NT2/D1 (cell line): ENCODE measurements around the gene PSMD8.
"Not testable (repeated sequence)": the region's sequence is repeated elsewhere in the genome, so short reads cannot be mapped to it uniquely, and the experiment has no call there.

Experiments
- DNase-seq: peaks from one replicate; pipeline ENCODE4 v3.0.0-alpha.2; 2011; ENCODE audit warnings: low read depth, low spot score
- H3K27me3 ChIP-seq: 2 replicates; pipeline ENCODE4 v1.6.0; 2011; ENCODE audit warnings: mild to moderate bottlenecking; ENCODE audit not compliant: insufficient read length, insufficient read depth
- H3K36me3 ChIP-seq: 2 replicates; pipeline ENCODE4 v1.6.1; 2011; ENCODE audit warnings: mild to moderate bottlenecking, low read length, mixed read lengths; ENCODE audit not compliant: insufficient read depth, insufficient read length
- H3K4me1 ChIP-seq: 2 replicates; pipeline ENCODE4 v1.5.1; 2011; ENCODE audit not compliant: insufficient read depth, insufficient read length
- H3K4me3 ChIP-seq: 2 replicates; pipeline ENCODE4 v1.5.1; 2011; ENCODE audit warnings: low read depth; ENCODE audit not compliant: insufficient read length
- H3K9ac ChIP-seq: 2 replicates; pipeline ENCODE4 v1.6.0; 2011; ENCODE audit warnings: low read depth; ENCODE audit not compliant: insufficient read length
- H3K9me3 ChIP-seq: 2 replicates; pipeline ENCODE4 v1.5.1; 2011; ENCODE audit warnings: mild to moderate bottlenecking, low read length; ENCODE audit not compliant: insufficient read depth
- SUZ12 ChIP-seq: IDR thresholded peaks from 2 replicates; pipeline ENCODE4 v1.6.1; 2011; ENCODE audit not compliant: insufficient read length, insufficient read depth; ENCODE audit errors: extremely low read depth
- YY1 ChIP-seq: IDR thresholded peaks from 2 replicates; pipeline ENCODE4 v1.6.1; 2011; ENCODE audit not compliant: insufficient read length, insufficient read depth
- ZNF274 ChIP-seq: IDR thresholded peaks from 2 replicates; pipeline ENCODE4 v1.6.1; 2011; ENCODE audit warnings: mild to moderate bottlenecking, low read depth, low read length

The PSMD8 gene

GRCh38 chr19:38337360-38337653 is 37.1 kb upstream of the PSMD8 start:
- H3K9ac ChIP-seq, result peak overlapping the region; percentile 81
- no peak for TF ChIP-seq SUZ12
- no peak for TF ChIP-seq ZNF274
- no peak for TF ChIP-seq YY1

DNA sequence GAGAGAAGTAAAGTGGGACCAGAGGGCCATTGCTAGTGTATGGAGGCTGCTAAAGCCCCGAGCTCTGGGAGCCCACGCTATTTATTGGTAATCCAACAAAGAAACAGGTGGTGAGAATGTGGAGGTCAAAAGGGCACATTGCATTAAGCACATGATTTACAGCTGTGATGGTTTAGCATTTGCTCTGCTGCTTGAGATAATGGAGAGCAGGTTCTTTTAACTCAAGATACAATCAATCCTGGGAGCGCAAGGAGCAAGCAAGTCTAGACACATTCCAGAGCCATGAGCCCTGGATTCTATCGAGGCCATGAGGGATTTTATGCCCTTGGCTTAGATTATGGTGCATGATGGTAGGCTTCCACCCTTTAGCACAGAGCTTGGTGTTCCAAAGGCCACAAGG is 35.4 kb upstream of the PSMD8 start:
- not testable (repeated sequence) for H3K4me1 ChIP-seq, H3K36me3 ChIP-seq, H3K9me3 ChIP-seq, H3K9ac ChIP-seq, H3K27me3 ChIP-seq, H3K4me3 ChIP-seq, DNase-seq

More at GRCh38 chr19:38337360-38337653, 37.1 kb upstream of the PSMD8 start:
- Histone ChIP-seq H3K9me3 (no peaks in the 10 kb centered on the region), H3K27me3 (no peaks in the 10 kb centered on the region), H3K4me3 (peak overlapping the region; percentile 47), H3K36me3 (no peaks in the 10 kb centered on the region), H3K4me1 (peaks cover 3% of the 10 kb centered on the region)
- DNase-seq, result no peak

- peaks cover 3% of the 10 kb centered on the region for H3K4me1 ChIP-seq
- H3K9me3 ChIP-seq, result no peaks in the 10 kb centered on the region
- no peak overlapping the region for H3K4me3 ChIP-seq
- H3K36me3 ChIP-seq, result no peaks in the 10 kb centered on the region
- no peak overlapping the region for H3K9ac ChIP-seq
- no peak for DNase-seq
- H3K27me3 ChIP-seq, result no peaks in the 10 kb centered on the region
- TF ChIP-seq ZNF274 (no peak), YY1 (no peak), SUZ12 (no peak)
Observed at GRCh38 chr19:38340927-38341326, 33.4 kb upstream of the PSMD8 start.

DNA sequence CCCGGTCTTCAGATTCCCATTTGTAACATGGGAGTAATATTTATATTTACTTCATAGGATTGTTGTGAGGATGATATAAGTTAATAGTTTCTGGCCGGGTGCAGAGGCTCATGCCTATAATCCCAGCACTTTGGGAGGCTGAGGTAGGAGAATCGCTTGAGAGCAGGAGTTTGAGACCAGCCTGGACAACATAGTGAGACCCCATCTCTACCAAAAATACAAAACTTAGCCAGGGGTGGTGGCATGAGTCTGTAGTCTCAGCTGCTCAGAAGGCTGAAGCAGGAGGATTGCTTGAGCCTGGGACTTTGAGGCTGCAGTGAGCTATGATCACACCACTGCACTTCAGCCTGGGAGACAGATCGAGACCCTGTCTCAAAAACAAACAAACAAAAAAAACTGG is 27.5 kb upstream of the PSMD8 start:
- Histone ChIP-seq H3K4me3 (no peak overlapping the region), H3K36me3 (no peaks in the 10 kb centered on the region), H3K9me3 (no peaks in the 10 kb centered on the region), H3K4me1 (peaks cover under 1% of the 10 kb centered on the region), H3K27me3 (no peaks in the 10 kb centered on the region), H3K9ac (no peak overlapping the region)
- TF ChIP-seq SUZ12, result no peak
- no peak for TF ChIP-seq YY1
- no peak for TF ChIP-seq ZNF274
- DNase-seq, result no peak

- H3K9ac ChIP-seq, result no peak overlapping the region
- TF ChIP-seq YY1, result no peak
- TF ChIP-seq SUZ12, result no peak
- TF ChIP-seq ZNF274, result no peak
- no peaks in the 10 kb centered on the region for H3K36me3 ChIP-seq
- H3K4me1 ChIP-seq, result peaks cover 6% of the 10 kb centered on the region
- no peak overlapping the region for H3K4me3 ChIP-seq
- no peaks in the 10 kb centered on the region for H3K27me3 ChIP-seq
- DNase-seq, result no peak
- no peaks in the 10 kb centered on the region for H3K9me3 ChIP-seq
Observed at GRCh38 chr19:38350883-38351282, 23.5 kb upstream of the PSMD8 start.

DNA sequence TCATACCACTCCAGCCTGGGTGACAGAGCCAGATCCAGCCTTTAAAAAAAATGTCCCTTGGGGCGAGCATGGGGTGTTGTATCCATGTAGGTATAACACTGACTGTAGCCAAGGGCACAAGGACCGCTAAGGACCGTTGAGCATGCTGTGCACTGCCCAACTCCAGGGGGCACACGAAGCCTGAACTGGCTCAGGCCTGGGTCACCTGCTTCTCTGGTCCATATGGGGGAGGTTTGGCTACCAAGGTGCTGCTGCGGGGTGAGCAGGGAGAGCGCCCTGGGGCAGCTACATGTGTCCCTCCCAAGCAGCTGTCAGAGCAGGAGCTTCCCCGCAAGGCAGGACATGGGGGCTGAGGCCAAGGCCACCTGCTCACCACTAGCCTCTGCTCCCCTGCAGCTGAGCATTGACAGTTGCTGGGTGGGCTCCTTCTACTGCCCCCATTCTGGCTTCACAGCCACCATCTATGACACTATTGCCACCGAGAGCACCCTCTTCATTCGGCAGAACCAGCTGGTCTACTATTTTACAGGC is 22.4 kb upstream of the PSMD8 start:
- no peak overlapping the region for H3K9ac ChIP-seq
- no peak overlapping the region for H3K4me3 ChIP-seq
- no peaks in the 10 kb centered on the region for H3K36me3 ChIP-seq
- no peak for DNase-seq
- no peaks in the 10 kb centered on the region for H3K9me3 ChIP-seq
- TF ChIP-seq YY1 (no peak), ZNF274 (no peak), SUZ12 (no peak)
- peaks cover 7% of the 10 kb centered on the region for H3K27me3 ChIP-seq
- H3K4me1 ChIP-seq, result peaks cover 6% of the 10 kb centered on the region

GRCh38 chr19:38352611-38353010 is 21.8 kb upstream of the PSMD8 start:
- H3K4me3 ChIP-seq, result no peak overlapping the region
- no peak for DNase-seq
- H3K36me3 ChIP-seq, result no peaks in the 10 kb centered on the region
- H3K4me1 ChIP-seq, result peaks cover 6% of the 10 kb centered on the region
- no peaks in the 10 kb centered on the region for H3K9me3 ChIP-seq
- no peak for TF ChIP-seq SUZ12
- TF ChIP-seq YY1, result no peak
- no peak for TF ChIP-seq ZNF274
- H3K27me3 ChIP-seq, result peaks cover 7% of the 10 kb centered on the region
- H3K9ac ChIP-seq, result no peak overlapping the region

- H3K36me3 ChIP-seq, result no peaks in the 10 kb centered on the region
- H3K9ac ChIP-seq, result no peak overlapping the region
- no peak overlapping the region for H3K4me3 ChIP-seq
- DNase-seq, result no peak
- H3K9me3 ChIP-seq, result no peaks in the 10 kb centered on the region
- peaks cover 6% of the 10 kb centered on the region for H3K4me1 ChIP-seq
- TF ChIP-seq ZNF274 (no peak), YY1 (no peak), SUZ12 (no peak)
- H3K27me3 ChIP-seq, result peaks cover 30% of the 10 kb centered on the region
Observed at GRCh38 chr19:38355728-38356725, 18.3 kb upstream of the PSMD8 start.
